Mucosa of descending colon (tissue), 3 donors: ENCODE results near the gene HMOX1. TPM values are rescaled to one million over a fixed set of nuclear protein-coding genes. Genes with fewer than 3 reads are reported as not detected.

ENCODE experiments used
- ATAC-seq: fragments of 200-7000 bp; cut with Tn5 transposase; one replicate; pipeline ENCODE4 v1.9.1; 2020; ENCODE audit warnings: mild to moderate bottlenecking, moderate library complexity
- DNase-seq, 3 donors: peaks; one replicate each; pipeline ENCODE4 v3.0.0-alpha.2; 2020
- H3K36me3 ChIP-seq: fragments of 200-600 bp; one replicate; pipeline ENCODE4 v1.8.0; 2021; ENCODE audit warnings: low read depth, mild to moderate bottlenecking
- H3K4me1 ChIP-seq: fragments of 200-600 bp; one replicate; pipeline ENCODE4 v1.8.0; 2021; ENCODE audit warnings: low read depth, mild to moderate bottlenecking
- H3K4me3 ChIP-seq: fragments of 200-600 bp; one replicate; pipeline ENCODE4 v1.8.0; 2021; ENCODE audit warnings: mild to moderate bottlenecking
- H3K9me3 ChIP-seq: fragments of 200-600 bp; one replicate; pipeline ENCODE4 v1.8.0; 2021; ENCODE audit warnings: mild to moderate bottlenecking
- intact Hi-C, 2 donors: fragments of 100-400 bp; cut with DNase I in 1 of 2; cut with micrococcal nuclease in 1 of 2; formaldehyde crosslinking; loops; one replicate each; pipeline versions ENCODE4 v1.11.0 to v1.11.1; 2022; cut with DNase I, micrococcal nuclease
- total RNA-seq, 3 donors: library from RNA; stranded (reverse); fragmentation: NEBNext Ultra II Directional in 2 of 3; extraction: Animal tissue kit (Norgen Biotek cat#: 25700) in 2 of 3; gene quantifications; one replicate each; pipeline versions ENCODE4 v1.2.1 to v1.2.4, GENCODE V29; 2021 to 2023
- TF ChIP-seq, protein P1 (sequence below): fragments of 200-600 bp; IDR thresholded peaks from one replicate; pipeline ENCODE4 v1.8.0; 2022; ENCODE audit warnings: antibody characterized with exemption, mild to moderate bottlenecking
- donor health status: DM: no; HTN: no; CAD: no; lungs with moderate emphysema.
- donor health status: DM: no; HTN: no; CAD: no.
- donor health status: DM: no; HTN: yes; CAD: no.

The HMOX1 gene
- total RNA-seq, 3 donors from 2014 or later = 33.8 to 71.4 (median 55.5) TPM

DNA sequence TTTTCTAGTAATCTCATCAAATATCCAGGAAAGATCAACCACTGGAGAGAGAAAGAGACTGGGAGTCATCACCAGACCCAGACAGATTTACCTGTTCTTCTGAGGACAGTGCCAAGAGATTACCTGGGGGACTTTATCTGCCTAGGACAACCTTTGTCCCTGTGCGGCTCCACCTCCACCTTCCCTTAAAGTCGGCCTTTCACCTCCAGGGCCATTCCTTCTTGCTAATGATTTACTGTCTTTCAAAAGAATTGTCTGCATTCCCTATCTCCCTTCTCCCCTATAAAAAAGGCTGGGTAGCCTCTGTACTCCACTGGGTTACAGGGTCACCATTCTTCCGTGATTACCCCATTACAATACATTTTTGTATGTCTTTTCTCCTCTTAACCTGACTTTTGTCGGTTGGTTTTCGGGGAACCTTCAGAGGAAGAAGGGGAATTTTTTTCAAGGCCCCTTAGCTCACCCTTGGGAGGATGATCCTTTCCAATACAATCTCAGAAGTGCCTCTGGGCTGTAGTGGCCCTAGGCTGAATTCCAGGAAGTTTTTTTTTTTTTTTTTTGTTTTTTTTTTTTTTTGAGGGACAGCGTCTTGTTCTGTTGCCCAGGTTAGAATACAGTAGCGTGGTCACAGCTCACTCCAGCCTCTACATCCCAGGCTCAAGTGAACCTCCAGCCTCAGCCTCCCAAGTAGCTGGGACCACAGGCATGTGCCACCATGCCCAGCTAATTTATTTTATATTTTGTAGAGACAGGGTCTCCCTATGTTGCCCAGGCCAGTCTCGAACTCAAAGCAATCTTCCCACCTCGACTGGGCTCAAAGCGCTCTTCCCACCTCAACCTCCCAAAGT lies 1.5 kb upstream of the HMOX1 start:
- H3K36me3 ChIP-seq = no peaks in the 10 kb centered on the region
- H3K9me3 ChIP-seq = no peaks in the 10 kb centered on the region
- no peak overlapping the region for H3K4me3 ChIP-seq
- intact Hi-C loops = no loop called here
- DNase-seq (peak; percentile 65 to 78 (median 66)), ATAC-seq (peak; percentile 71)
- H3K4me1 ChIP-seq = peaks cover 46% of the 10 kb centered on the region
- TF ChIP-seq, protein P1, sequence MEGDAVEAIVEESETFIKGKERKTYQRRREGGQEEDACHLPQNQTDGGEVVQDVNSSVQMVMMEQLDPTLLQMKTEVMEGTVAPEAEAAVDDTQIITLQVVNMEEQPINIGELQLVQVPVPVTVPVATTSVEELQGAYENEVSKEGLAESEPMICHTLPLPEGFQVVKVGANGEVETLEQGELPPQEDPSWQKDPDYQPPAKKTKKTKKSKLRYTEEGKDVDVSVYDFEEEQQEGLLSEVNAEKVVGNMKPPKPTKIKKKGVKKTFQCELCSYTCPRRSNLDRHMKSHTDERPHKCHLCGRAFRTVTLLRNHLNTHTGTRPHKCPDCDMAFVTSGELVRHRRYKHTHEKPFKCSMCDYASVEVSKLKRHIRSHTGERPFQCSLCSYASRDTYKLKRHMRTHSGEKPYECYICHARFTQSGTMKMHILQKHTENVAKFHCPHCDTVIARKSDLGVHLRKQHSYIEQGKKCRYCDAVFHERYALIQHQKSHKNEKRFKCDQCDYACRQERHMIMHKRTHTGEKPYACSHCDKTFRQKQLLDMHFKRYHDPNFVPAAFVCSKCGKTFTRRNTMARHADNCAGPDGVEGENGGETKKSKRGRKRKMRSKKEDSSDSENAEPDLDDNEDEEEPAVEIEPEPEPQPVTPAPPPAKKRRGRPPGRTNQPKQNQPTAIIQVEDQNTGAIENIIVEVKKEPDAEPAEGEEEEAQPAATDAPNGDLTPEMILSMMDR = no peak

DNA sequence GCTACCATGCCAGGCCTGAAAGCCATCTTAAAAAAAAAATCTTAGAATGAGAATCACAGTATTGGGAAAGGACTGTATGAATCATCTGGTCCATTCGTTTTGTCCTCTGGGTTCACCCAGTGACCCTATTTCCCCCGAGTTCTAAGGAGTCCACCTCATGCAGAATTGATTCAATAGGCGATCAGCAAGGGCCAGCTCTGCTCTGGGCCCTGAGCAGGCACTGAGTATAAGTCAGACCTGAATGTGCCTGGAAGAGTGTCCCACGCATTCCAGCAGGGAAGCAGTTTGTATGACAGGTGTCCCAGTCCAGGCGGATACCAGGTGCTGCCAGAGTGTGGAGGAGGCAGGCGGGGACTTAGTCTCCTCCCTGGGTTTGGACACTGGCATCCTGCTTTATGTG lies 883 bp upstream of the HMOX1 start:
- peak; percentile 28 for ATAC-seq
- TF ChIP-seq, protein P1 = no peak
- no peaks in the 10 kb centered on the region for H3K9me3 ChIP-seq
- H3K4me1 ChIP-seq = peaks cover 46% of the 10 kb centered on the region
- H3K4me3 ChIP-seq = no peak overlapping the region
- intact Hi-C loops = no loop called here
- DNase-seq = peak; percentile 48 to 65 (median 60)
- H3K36me3 ChIP-seq = no peaks in the 10 kb centered on the region

DNA sequence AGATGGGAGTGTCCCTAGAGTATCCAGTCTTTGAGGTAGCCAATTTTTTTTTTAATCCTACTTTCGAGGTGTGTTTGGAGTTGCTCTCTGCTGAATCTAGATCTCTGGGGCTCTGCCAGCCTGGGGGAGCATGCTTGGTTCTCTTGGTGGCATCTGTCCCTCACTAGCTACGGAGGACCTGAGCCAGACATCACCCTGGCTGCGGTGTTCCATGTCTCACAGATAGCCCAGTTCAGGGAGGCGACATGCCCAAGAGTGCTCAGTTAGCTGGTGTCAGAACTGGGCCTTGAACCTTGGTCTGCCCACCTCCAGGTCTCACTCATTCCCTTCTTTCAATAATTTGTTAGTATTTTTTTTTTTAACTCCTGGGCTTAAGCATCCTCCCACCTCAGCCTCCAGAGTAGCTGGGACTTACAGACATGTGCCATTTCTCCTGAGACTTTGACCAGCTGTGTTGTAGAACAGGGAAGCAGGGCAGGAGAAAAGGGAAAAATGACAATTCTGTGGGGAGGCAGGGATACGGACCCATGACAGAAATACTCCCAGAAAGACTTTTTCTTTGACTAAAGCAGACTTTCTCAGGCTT lies 621 bp downstream of the HMOX1 start:
- DNase-seq = peak in 1 of 3 donors; percentile 38
- ATAC-seq = no peak
- Histone ChIP-seq H3K36me3 (no peaks in the 10 kb centered on the region), H3K9me3 (no peaks in the 10 kb centered on the region), H3K4me3 (peak overlapping the region; percentile 29), H3K4me1 (peaks cover 42% of the 10 kb centered on the region)
- intact Hi-C loops = no loop called here
- TF ChIP-seq, protein P1 = no peak

DNA sequence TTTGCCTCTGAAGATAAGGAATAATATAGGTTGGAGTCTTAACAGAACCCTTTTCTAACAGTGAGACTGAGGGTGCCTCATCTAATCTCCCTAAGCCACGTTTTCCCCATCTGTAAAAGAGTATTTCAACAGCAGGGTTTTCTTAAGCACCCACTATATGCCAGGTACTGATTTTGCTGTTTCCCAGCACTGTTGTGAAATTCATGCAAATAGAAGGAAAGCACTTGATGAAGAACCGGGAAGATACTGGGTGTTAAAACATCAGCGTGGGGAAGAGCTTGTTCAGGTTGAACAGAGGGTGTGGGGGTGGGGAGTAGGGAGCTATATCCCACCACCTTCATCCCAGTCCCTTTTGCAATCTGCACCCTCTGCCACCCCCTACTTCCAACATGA lies 2.8 kb downstream of the HMOX1 start:
- no peak overlapping the region for H3K4me3 ChIP-seq
- no peaks in the 10 kb centered on the region for H3K9me3 ChIP-seq
- TF ChIP-seq, protein P1 = no peak
- no peaks in the 10 kb centered on the region for H3K36me3 ChIP-seq
- peaks cover 21% of the 10 kb centered on the region for H3K4me1 ChIP-seq
- ATAC-seq (no peak), DNase-seq (no peak)
- intact Hi-C loops = no loop called here

DNA sequence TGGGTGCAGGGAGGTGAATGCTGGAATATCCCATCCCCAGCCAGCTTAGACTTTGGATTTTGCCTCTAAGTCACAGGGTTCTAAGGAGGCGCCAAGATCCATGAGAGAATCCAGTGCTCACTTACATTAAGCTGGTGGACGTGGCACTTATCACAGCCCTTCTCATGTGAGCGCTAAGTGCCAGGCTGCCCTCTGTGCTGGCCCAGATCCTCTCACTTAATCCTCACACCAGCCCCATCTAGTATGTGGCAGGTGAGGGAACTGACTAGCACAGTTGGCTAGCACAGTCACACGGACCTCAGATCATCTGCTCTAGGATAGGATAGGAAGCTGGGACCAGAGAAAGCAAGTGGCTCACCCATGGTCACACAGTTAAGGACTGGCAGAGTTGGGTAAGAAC lies 3.6 kb downstream of the HMOX1 start:
- ATAC-seq (no peak), DNase-seq (no peak)
- no peak overlapping the region for H3K4me3 ChIP-seq
- no peaks in the 10 kb centered on the region for H3K36me3 ChIP-seq
- TF ChIP-seq, protein P1 = no peak
- H3K4me1 ChIP-seq = peaks cover 19% of the 10 kb centered on the region
- intact Hi-C loops = no loop called here
- H3K9me3 ChIP-seq = no peaks in the 10 kb centered on the region
